D341Med (cell line): Measurements from ENCODE around the gene ZNF688.
"Not testable (repeated sequence)": the region's sequence is repeated elsewhere in the genome, so short reads cannot be mapped to it uniquely, and the experiment has no call there.

Experiments
- DNase-seq: peaks from one replicate; pipeline ENCODE4 v3.0.0; 2012; ENCODE audit warnings: low spot score

Gene ZNF688

DNA sequence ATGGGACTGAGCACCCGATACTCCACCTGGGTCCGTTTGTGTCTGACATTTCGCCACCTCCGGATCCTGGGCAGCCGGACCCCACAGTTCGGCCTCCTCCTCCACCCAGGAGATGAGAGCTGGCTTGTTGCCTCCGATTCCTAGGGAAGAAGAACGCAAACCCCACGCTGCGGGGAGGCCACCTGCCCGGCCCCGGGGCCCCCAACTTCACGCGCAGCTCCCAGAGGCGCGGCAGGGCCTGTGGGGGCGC is 13.9 kb downstream of the ZNF688 start:
- no peak for DNase-seq

DNA sequence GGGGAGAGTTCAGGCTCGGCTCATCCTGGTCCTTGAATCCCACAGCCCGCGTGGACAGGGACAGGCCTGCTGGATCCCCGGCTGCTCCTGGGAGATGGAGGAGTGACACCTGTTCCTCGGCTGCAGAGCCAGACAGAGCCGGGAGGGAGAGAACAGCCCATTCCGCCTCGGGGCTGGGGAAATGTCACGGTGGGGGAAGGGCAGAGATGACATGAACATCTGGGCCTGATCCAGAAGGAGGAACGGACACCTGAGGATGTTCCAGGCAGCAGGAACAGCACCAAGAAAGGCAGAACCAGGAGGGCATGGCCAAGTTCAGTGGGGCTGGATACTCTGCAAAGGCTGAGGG is 15.4 kb downstream of the ZNF688 start:
- DNase-seq = no peak

DNA sequence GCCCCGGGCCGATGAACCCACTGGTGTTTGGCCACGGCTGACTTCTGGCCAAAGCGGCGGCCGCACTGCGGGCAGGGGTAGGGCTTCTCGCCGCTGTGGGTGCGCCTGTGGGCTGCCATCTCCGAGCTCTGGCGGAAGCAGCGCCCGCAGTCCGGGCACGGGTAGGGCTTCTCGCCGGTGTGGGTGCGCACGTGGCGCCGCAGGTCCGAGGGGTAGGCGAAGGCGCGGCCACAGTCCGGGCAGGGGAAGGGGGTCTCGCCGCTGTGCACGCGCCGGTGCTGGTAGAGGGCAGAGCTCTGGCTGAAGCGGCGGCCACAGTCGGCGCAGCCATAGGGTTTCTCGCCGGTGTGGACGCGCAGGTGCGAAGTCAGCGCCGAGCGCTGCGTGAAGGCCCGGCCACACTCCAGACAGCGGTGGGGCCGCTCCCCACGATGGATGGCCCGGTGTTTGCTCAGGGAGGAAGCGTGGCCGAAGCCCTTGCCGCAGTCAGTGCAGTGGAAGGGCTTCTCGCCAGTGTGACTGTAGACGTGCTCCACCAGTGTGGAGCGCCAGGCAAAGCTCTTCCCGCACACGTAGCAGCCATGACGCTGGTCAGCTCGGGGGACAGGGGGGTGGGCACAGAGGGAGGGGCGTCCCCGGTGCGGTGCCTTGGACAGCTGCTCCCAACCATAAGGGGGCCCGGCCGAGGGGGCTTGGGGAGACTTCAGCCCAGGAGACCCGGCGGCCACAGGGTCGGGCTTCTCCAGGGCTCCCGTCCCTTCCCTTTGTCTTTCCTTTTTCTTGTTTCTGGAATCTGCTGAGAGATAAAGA is 16.0 kb downstream of the ZNF688 start:
- no peak for DNase-seq

DNA sequence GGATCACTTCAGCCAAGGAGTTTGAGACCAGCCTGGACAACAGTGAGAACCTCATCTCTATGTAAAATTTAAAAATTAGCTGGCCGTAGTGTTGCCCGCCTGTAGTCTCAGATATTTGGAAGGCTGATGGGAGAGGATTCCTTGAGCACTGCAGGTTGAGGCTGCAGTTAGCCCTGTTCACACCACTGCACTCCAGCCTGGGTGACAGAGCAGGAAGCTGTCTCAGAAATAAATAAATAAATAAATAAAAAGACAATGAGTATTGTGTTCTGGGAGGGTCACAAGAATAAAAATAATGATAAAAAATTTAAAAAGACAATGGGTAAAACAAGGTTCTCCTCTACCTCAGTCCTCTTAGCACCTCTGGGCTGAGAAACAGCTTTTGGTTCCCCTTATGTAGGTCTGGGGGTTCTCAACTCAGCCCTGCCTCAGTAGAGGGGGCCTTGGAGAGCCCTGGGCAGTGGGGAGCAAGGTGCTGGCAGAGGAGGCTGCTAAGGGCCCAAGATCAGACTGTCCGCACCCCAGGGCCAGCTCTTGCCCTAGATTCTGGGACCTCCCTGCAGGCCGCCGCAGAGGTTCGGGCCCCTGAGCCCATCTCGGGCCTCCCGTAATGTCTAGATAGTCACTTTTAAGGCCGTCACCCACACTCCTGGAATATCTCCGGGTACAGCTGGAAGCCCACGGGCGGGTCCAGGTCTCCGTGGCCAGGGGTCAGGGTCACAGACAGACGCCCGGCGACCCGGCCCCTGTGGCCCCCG is 16.8 kb downstream of the ZNF688 start:
- DNase-seq = no peak

DNA sequence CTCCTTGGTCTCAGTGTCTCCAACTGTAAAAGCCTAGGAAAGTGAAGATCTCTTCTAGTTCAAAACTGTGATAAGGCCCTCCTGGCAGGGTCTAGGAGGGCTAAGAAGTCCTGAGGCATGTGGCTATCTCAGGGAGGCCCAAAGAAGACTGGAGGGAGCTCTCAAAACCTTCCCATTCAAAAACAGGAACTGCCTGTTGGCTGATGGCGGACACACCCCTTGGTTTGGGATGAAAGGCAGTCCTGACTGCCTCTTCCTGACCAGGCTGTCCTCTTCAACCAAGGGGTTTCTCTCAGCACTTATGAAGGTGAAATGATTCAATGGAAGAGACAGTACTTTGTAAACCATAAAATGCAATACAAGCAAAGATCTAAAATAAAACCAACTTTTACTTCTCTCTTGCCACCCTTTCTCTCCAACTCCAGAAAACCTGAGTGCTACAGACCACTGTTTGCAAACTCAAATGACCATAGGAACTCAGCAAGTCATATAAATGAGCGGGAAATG is 18.1 kb downstream of the ZNF688 start:
- DNase-seq = no peak

DNA sequence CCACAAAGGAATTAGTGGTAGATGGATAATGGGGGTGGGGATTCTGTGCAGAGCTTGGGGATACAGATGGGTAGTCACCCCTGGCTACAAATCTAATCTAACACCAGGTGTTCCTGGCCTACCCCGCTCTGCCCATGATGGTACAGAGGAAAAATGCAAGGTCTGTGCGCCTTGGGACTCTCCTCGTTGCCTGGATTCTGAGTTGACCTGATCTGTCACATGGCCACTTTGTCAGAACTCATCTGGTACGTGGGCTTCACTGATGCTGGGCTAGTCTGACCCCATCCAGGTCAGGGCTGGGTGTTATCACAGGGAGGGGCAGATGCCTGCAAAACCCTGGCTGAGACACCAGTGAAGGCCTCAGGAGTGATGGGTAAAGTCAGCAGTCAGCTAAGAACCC is 18.6 kb downstream of the ZNF688 start:
- no peak for DNase-seq

DNA sequence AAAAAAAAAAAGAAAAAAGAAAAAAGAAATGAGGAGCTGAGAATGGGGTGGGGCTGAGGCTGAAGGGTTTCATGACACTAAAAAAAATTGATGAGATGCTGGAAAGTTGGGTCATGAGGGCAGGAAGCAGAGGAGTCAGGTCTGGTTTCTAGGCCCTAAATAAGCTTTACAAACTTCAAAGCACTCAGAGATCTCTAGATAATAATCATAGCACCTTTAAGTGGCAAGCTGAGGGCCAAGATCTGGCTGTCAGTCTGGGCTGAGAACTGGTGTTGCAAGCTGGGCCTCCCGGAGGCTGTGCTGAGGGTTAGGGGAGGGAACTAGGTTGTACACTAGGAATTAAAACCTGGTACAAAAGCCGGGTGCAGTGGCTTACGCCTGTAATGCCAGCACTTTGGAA is 19.7 kb downstream of the ZNF688 start:
- no peak for DNase-seq

DNA sequence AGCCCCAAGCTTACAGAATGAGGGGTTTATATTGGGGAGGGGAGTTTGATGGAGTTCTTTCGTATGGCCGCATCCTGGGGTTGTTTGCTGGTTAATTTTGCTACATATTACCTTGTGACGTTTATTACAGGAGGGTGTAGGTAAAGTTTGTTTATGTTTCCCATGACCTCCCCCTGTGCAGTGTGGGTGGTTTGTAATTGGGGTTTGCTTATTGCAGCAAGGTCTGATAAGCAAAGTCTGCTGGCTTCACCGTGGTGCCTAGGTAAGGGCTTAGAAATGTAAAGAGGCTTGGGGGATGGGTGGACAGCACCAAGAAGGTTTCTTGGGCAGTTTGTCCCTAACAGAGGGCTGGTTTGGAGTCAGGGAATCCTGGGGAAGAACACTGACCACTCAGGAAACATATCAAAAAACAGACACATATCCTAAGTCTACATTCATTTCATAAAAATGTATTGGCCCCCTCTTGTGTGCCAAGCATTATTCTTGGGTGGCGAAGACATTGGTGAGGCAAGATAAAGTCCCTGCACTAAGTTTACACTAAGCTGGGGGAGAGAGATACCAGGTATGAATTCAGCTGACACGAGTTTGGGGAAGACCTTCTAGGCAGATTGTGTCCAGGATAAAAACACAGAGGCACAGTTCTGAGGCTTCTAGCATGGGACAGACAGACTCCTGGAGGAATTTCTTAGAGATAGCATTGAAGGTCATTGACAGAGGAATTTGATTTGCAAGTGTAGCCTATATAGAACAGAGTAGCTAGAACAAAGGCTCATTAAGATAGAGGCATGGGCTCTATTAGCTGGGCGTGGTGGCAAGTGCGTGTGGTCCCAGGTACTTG is 22.9 kb downstream of the ZNF688 start:
- DNase-seq = no peak

DNA sequence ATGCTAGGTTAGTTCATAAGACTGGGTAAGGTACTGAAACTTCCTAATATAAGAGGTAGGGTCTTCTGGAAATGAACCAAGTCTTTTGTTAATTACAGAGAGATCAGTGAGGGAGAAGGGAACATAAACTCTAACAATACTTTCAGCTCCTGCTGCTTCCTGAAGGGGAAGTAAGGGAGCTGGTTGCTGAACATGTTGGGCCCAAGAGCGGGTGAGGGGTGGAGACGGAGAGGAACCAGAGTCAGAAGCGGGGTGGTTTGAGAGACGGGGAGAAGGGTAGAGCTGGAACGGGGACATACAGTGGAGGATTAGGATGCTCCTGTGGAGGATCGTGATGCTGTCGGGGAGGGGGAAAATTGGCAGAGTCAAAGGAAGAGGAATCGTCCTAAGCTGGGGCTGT is 25.4 kb downstream of the ZNF688 start:
- DNase-seq = no peak

DNA sequence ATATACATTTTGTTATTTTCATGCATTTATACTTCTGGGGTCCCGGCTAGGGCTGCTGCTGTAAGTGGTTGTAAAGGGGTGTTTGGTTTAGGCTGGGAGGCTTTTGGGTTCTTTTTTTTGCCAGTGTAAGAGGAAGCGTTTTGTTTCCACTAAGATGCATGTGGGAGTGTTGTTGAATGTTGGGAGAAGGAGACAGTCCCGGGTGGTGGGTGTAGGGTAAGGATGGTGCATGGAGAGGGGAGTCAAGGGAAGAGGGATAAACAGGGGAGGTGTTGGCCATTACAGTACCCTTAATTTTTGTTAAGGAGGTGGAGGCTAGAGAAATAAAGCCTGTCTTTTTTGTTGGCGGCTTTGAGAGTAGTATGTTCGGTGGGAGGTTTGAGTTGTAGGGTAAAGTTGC is 28.4 kb downstream of the ZNF688 start:
- no peak for DNase-seq

DNA sequence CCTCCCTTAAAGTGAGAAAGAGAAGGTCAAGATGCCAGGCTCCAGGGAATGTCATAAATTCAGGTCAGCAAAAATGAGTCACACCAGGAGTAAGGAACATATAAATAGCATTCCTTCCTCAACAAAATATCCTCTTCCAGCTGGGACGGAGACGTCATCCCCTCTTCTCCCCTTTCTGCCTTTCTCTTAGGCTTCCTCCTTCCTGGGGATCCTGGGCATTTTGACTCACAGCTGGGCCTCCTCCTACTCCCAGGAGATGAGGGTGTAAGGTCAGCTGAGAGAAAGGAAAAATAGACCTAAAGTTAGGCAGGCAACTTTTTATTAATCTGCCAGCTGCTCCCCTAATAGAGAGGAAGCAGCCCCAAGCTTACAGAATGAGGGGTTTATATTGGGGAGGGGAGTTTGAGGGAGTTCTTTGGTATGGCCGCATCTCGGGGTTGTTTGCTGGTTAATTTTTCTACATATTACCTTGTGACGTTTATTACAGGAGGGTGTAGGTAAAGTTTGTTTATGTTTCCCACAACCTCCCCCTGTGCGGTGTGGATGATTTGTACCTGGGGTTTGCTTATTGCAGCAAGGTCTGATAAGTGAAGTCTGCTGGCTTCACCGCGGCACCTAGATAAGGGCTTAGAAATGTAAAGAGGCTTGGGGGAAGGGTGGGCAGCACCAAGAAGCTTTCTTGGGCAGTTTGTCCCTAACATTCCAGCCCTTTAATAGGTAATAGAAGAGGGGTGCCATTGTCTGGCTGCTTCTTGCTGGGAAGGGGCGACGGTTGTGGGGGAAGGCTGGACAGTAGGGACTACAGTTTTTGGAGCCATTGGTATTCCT is 29.8 kb downstream of the ZNF688 start:
- no peak for DNase-seq

DNA sequence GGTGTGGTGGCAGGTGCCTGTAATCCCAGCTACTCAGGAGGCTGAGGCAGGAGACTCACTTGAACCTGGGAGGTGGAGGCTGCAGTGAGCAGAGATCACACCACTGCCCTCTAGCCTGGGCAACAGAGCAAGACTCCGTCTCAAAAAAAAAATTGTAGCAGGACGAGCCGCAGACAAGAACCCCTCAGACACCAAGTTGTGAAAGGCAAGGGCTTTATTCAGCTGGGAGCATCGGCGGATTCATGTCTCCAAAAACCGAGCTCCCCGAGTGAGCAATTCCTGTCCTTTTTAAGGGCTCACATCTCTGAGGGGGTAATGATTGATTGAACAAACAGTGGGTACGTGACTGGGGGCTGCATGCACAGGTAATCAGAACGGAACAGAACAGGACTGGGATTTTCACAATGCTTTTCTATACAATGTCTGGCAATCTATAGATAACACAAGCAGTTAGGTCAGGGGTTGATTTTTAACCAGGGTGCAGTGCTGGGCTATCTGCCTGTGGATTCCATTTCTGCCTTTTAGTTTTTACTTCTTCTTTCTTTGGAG is 30.5 kb downstream of the ZNF688 start:
- not testable (repeated sequence) for DNase-seq

DNA sequence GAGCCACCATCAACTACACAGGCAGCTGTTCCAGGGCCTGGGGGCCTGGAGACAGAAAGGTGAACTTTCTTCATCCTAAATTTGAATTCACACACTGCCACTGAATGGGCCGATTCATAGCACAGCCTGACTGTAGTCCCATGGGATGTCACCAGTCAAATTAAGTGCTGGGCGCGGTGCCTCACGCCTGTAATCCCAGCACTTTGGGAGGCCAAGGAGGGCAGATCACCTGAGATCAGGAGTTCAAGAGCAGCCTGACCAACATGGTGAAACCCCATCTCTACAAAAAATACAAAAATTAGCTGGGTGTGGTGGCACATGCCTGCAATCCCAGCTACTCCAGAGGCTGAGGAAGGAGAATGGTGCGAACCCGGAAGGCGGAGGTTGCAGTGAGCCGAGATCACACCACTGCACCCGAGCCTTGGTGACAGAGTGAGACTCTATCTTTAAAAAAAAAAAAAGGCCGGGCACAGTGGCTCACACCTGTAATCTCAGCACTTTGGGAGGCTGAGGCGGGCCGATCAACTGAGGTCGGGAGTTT is 31.5 kb downstream of the ZNF688 start:
- not testable (repeated sequence) for DNase-seq

DNA sequence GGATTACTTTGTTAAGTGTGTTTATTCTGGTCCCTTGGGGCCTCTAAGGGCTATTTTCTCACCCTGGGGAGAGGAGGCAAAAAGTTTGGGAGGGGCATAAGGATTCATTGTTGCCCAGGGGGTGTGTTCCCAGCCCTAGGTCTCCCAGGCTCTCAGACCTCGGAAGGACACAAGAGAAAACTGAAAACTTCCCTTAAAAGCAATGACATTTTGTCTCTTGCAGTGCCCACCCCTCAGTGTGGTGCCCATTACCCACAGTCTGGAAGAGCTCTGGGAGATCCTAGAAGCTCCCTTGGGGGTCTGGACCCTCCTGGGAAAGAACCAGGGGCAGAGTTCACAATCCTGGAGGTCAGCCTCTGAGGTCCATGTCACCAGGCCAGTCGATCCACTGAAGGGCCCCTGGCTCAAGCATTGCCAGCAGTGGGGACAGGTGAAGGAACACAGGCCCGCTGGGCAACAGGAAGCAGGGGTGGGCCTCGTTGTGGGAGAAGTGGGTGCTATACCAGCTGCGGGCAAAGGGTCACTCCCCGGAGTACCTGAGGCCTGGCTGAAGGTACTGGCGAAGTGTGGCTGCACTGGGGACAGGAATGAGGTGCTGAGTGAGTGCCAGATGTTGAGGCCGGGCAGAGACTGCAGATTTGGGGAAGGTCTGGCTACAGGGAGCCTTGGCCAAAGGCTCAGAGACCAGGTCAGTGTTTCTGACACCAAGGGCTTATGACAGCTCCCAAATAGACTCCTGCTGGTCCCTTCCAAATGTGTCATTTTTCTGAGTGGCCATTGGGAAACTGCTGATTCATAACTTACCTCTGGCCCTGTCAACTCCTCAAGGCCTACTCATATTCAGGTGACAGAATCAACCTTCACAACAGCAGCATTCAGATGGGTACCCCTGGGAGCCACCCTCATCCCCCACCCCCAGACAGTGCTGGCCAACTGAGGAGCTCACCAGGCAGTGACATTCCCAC is 32.2 kb downstream of the ZNF688 start:
- no peak for DNase-seq

DNA sequence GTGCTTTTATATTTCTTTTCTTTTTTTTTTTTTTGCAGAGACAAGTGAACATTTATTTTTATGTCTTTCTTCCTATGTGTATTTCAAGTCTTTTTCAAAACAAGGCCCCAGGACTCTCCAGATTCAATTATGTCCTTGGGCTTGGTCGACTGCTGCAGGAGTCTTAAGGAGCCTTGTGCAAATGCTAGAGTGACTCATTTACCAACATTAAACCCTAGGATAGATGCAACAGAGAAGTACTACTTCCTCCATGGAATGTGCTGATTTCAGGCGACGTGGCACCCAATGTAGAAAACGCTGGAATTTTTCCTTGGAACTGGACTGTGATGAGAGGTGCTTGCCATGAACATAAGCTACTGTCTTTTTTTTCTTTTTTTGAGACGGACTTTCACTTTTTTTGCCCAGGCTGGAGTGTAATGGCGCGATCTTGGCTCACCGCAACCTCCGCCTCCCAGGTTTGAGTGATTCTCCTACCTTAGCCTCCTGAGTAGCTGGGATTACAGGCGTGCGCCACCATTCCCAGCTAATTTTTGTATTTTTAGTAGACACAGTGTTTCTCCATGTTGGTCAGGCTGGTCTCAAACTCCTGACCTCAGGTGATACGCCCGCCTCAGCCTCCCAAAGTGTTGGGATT is 35.0 kb downstream of the ZNF688 start:
- DNase-seq = not testable (repeated sequence)

DNA sequence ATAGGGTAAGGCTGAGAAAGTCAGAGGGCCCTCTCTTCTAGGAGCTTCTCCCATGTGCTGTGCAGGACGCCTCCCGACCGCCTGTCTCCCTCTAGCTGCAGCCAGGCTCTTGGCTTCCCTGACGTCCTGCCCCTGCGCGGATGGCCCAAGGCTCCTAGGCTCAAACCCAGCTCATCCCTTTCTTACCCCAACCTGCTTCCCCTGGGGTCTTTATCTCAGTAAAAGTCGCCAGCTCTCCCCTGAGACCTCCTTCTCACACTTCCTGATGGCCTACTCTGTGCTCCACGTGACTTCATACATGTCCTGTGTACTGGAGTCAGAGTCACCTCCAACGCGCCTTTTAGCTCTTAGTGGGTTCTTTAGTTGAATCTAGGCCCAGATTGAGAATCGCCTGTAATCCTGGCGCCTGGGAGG is 35.7 kb downstream of the ZNF688 start:
- DNase-seq = peak; percentile 78

DNA sequence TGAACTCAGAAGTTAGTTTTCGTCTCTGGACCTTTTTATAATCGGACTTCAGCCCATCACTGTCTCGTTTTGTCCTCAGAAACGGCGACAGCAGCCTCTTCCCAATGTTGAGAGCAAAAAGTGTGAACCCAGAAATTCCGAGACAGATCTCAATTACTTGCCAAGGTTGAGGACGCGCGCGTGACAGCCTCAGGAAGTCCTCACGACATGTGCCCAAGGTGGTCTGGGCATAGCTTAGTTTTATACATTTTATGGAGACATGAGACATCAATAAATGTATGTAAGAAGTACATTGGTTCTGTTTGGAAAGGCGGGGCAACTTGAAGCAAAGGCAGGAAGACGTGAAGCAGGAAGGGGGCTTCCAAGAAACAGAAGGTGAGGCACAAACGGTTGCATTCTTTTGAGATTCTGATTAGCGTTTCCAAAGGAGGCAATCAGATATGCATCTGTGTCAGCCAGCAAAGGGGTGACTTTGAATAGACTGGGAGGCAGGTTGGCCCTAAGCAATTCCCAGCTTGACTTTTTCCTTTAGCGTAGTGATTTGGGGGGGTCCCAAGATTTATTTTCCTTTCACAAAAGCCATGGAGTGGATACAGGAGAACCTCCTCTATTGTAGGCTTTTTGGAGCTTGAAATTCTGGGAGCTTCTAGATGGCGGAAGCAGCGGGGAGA is 36.3 kb downstream of the ZNF688 start:
- no peak for DNase-seq

DNA sequence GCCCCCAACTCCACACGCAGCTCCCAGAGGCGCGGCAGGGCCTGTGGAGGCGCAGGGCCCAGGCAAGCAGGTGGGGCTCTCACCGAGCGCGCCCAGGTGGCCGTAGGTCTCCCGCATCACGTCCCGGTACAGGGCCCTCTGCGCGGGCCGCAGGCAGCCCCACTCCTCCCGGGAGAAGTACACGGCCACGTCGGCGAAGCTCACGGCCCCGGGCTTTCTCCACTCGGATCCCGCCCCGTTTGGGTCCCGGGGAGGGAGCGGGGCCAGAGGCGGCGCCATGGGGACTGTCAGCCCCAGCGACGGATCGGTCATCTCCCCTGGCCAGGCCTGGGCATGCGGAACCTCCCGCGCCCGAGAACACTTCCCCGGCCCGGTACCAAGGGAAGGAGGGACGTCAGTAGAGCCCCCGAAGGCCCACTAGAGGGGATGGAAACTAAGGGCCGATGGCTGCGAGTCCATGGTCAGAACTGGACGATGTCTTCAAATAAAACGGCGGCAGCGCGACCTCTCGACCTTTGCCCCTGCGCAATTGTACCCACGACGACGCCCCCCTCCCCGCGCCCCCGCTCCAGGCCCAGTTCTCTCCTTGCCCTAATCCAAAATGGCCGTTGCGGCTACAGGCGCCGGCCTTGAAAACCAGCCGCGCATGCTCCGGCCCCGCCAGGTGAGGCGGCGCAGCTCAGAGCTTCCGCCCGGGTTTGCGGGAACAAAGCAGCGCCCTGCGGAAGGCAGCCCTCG is 37.0 kb downstream of the ZNF688 start, which contains the start of gene ZNF747:
ZNF747 (minus strand) TSS at position 491 of the 738 bp plus-strand sequence; CDS start at position 312, 179 bp downstream.
- DNase-seq = peak; percentile 92
